HS-5 (cell line): ENCODE data around the gene KCNIP3.

ENCODE experiments used
- DNase-seq: peaks from one replicate; pipeline ENCODE4 v3.0.0-alpha.2; 2012; ENCODE audit warnings: low read depth

The KCNIP3 gene

DNA sequence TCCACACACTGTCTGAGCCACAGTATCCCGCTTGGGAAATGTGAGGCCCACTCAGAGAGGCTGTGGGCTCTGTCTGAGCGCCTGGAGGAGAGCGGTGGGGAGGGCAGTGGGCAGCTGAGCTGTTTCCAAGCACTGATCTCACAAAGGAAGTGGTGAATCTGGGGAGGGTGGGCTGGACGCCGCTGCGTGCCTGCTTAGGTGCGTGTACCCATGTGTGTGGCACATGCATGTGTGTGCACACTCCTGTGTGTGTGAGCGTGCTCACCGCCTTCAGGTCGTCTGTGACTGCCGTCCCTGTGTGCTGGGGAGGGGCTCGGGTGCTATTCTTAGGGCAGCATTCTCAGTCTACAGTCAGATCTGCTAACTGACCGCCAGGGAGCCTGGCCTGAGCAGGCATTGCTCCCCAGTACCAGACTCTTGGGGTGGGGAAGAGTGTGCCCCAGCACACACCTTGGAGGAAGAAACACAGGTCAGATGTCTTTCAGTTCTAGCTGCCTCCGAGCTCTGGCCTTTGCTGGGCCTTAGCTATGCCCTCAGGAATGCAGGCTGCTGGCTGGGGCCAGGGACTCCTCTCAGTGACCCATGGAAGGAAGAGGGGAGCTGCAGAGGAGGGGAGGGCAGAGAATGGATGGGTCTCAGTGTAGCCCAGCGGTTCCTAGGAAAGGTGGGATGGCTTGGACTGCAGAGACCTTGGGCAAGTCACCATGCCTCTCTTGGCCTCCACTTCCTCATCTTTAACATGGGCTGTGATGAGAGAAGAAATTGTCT lies 31.4 kb downstream of the KCNIP3 start:
- no peak for DNase-seq

DNA sequence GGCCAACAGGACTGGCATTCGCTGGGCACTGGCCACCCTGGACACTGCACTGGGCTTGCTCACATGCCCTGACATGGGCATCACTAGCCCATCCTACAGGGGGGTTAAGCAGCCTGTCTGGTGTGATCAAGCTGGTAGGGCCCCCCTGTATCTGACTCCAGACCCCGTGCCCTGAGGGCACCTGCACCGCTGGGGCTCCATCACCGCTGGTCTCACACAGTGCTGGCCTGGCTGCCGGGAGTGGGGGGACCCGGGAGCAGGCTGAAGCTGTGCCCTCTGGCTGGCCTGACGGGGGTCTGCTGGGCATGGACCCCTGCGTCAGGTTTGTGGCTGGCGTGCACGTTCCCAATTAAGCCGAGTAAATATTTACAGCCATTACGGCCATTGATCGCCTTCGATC lies 32.3 kb downstream of the KCNIP3 start:
- no peak for DNase-seq

- no peak for DNase-seq
Observed at GRCh38 chr2:95329891-95330793, 33.0 kb downstream of the KCNIP3 start.

DNA sequence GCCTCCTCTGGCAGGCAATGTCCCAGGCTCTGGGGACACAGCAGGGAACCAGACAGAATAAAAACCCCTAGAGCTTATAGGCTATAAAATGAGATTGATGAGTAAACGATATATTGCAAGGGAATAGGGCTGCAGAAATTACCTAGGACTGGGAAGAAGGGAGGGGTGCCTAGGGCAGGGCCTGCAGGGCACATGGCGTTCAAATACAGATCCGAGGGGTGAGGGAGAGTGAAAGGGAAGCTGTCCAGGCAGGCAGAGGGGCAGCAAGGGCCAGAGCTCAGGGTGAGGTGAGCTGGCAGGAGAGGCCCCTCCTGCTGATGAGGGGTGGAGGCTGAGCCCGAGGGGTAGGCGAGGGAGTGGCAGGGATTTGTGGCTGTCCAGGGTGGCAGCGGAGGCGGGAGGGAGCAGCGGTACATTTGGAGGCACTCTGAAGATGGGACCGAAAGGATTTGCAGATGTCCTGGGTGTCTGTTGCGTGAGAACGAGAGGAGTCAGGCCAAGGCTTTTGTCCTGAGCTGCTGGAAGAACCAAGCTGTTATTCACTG lies 33.7 kb downstream of the KCNIP3 start:
- no peak for DNase-seq

- DNase-seq, result no peak
Observed at GRCh38 chr2:95331606-95332005, 34.5 kb downstream of the KCNIP3 start.

- no peak for DNase-seq
Observed at GRCh38 chr2:95332036-95332435, 34.9 kb downstream of the KCNIP3 start.

GRCh38 chr2:95333056-95333455 lies 35.9 kb downstream of the KCNIP3 start:
- DNase-seq, result no peak

DNA sequence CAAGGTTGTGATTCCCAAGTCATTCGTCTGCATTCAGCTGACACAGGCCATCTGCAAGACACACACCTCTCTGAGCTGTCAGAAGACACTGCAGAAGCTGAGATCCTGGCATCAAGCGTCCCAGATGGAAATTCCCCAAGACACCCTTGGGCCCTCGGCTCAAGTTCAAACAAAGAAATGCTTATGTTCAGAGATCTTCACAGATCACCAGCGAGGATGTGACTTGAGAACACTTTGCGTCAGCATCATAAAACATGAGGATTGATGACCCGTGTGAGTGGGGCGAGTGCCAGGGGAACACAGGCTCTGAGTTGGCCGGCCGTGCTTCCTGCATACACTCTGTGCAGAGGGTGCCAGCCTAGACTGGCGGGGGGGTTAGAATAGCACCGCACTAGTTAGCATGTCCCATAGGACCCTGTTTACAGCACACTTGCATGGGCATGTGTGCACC lies 36.8 kb downstream of the KCNIP3 start:
- DNase-seq, result no peak

GRCh38 chr2:95334916-95335641 lies 37.9 kb downstream of the KCNIP3 start:
- DNase-seq, result no peak

DNA sequence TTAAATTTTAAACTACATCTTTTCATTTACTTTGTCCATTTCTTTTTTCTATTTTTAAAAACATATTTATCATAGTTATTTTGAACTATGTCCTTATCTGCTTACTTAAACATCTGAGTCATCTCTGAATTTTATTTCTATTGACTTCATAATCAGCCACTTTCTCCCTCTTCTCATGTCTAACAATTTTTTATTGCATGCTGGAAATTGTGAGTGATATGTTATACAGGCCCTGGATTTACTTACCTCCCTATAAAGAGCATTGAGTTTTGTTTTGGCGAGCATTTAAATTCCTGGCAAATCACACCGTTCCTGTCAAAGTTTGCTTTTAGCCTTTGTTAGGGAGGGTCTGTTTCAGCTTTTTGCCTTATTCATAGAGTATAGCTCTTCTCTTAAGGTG lies 39.3 kb downstream of the KCNIP3 start:
- DNase-seq, result no peak

DNA sequence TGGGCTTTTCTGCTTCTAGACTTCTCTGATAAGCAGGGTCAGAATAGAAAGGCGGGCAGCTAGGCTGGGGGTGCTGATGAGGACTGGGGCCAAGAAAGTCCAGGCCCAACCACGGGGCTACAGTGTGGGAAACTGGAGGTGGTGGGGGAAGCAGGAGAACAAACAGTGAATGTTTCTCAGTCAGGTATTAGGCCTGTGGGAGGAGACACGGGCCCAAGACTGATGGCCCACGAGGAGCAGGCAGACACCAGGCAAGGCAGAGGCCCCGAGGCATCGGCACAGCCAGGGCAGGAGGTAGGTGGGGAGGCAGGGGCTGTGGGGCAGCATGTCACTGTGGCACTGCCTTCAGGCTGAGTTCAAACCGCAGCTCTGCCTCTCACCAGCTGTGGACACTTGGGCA lies 40.7 kb downstream of the KCNIP3 start:
- no peak for DNase-seq

DNA sequence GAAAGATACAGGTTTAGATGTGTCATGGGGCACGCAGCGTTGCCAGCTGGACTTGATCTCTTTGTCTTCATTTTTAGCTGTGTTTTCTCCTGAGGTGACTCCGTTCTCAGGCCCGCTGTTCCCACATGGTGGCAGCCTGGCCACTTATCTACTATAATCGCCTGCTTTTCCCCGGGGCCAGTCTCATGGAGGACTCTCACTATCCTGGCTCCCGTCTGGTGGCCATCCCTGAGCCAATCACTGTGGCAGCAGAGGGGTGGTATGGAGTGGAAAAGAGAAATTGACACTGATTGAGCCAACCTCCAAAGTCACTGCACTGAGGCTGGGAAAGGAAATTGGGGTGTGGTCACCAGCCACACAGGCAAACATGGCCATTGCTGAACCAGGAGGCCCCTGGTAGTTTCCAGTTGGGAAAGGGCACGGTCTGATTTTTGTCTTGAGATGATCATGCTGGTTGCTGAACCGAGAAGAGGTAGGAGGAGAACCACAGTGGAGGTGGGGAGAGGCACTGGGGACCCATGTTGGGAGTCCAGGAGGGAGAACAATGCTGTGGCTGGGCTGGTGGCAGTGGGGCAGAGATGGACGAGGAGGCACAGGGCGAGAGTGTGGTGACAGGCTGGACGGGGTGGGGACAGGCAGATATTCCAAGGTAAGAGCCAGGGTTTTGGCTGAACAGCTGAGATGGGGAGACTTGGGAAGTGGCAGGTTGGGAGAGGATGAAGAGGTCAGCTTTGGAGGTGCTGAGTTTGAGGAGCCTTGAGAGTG lies 45.6 kb downstream of the KCNIP3 start:
- no peak for DNase-seq

GRCh38 chr2:95343429-95344214 lies 46.5 kb downstream of the KCNIP3 start:
- DNase-seq, result no peak

- DNase-seq, result no peak
Observed at GRCh38 chr2:95344215-95344583, 47.1 kb downstream of the KCNIP3 start.

GRCh38 chr2:95344656-95345055 lies 47.5 kb downstream of the KCNIP3 start:
- DNase-seq, result no peak

DNA sequence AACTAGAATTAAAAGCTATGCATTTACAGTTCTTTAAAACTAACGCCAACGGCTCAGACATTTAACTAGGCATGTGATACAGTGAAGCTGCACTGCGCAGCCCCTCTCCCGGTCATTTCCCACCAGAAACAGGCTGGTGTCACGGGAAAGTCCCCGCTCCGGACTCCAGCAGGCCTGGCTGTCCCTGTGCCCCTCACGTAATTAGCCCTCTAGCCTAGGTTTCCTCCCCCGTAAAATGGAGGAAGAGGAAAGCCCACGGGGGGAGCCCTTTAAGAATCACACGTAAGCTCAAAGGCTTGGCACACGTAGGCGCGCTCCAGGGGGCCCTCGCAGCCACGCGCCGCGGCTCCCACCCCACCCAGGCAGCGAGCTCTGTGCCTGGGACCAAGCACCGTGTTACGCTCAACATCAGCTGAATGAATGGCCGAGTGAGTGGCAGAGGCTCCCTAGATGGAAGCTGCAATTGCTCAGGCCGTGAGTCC lies 48.0 kb downstream of the KCNIP3 start:
- no peak for DNase-seq

GRCh38 chr2:95345563-95346230 lies 48.5 kb downstream of the KCNIP3 start:
- peak; percentile 63 for DNase-seq

DNA sequence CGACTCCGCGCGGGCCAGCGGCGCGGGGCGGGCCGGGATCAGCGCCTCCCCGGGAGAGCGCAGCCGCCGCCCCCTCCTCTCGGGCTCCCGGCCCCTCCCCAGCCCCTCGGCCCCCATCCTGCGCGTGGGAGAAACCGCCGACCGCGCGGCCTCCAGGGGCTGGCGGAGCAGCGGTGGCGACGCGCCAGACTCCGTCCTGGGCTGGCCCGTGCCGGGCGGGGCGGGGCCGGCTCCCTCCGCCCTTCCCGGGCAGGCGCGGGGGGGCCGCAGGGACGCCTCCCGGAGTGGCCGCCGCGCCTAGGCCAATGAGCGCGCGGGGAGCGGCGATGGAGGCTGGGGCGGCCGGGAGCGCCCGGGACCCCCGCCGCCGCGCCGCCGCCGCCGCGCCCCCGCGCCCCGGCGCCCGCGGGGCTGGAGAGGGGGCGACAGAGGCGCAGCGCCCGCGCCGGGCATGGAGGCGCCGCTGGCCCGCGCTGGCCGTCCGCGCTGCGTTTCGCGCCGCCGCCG lies 49.1 kb downstream of the KCNIP3 start:
- DNase-seq, result peak; percentile 10

DNA sequence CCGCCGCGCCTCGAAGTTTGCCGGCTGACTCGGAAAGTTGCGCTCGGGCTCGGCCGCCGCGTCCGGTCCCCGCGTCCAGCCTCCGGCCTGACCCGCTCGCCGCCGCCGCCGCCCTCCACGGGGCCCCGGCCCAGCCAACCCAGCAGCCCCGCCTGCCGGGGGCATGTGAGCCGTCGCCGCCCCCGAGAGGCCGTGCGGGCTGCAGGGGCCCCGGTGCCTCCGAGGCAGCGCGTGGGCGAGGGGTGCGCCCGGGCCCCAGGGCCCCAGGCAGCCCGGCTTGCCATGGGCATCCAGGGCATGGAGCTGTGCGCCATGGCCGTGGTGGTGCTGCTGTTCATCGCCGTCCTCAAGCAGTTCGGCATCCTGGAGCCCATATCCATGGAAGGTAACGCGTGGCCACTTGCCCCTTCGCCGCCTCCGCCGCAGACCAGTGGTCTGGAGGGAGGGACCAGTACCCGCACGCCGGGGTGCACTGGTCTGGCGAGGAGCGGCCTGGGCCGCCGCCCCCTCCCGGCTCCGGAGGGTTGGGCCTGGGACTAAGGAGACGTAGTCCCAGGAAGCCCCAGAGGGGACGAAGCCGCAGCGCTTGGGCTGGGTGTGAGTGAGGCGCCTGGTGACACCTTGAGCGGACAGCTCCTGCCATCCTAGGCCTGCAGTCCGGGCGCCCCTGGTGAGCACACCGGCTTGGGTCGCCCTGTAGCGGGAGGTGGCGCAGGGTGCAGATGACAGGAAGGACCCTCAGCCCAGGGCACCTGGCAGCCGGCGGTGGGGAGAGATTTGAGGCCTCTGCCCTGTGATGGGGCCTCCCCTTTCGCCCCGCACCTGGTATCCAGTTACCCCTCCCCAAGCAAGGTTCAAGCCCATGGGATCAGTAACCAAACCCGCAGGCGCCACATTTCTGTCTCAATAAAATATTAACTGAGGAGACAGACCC lies 49.9 kb downstream of the KCNIP3 start:
- DNase-seq, result no peak
